Ishikawa (cell line): ENCODE measurements around the gene MND1.

Experiments used
- CEBPB ChIP-seq: IDR thresholded peaks from 2 replicates; pipeline ENCODE4 v1.6.1; 2012
- CREB1 ChIP-seq: IDR thresholded peaks from 2 replicates; pipeline ENCODE4 v1.6.1; 2012; ENCODE audit warnings: low read depth
- EGR1 ChIP-seq: IDR thresholded peaks from 2 replicates; pipeline ENCODE4 v1.6.1; 2012
- EP300 ChIP-seq: IDR thresholded peaks from 2 replicates; pipeline ENCODE4 v1.6.1; 2012; ENCODE audit warnings: borderline replicate concordance
- FOXM1 ChIP-seq: IDR thresholded peaks from 2 replicates; pipeline ENCODE4 v1.6.1; 2012; ENCODE audit warnings: low read depth, borderline replicate concordance
- MAX ChIP-seq: IDR thresholded peaks from 2 replicates; pipeline ENCODE4 v1.6.1; 2012
- NFIC ChIP-seq: IDR thresholded peaks from 2 replicates; pipeline ENCODE4 v1.6.1; 2012
- RAD21 ChIP-seq: IDR thresholded peaks from 2 replicates; pipeline ENCODE4 v1.6.1; 2012; ENCODE audit warnings: low read depth
- REST ChIP-seq: IDR thresholded peaks from 2 replicates; pipeline ENCODE4 v1.6.1; 2012; ENCODE audit warnings: low read depth, mild to moderate bottlenecking
- TAF1 ChIP-seq: IDR thresholded peaks from 2 replicates; pipeline ENCODE4 v1.6.1; 2012; ENCODE audit warnings: low read depth, mild to moderate bottlenecking
- TCF12 ChIP-seq: IDR thresholded peaks from 2 replicates; pipeline ENCODE4 v1.6.1; 2012; ENCODE audit warnings: low read depth
- TEAD4 ChIP-seq: IDR thresholded peaks from 2 replicates; pipeline ENCODE4 v1.6.1; 2012
- USF1 ChIP-seq: IDR thresholded peaks from 2 replicates; pipeline ENCODE4 v1.6.1; 2012
- YY1 ChIP-seq: IDR thresholded peaks from 2 replicates; pipeline ENCODE4 v1.6.1; 2012; ENCODE audit warnings: low read depth
- ZBTB7A ChIP-seq: IDR thresholded peaks from 2 replicates; pipeline ENCODE4 v1.6.1; 2012; ENCODE audit warnings: low read depth

The MND1 gene

GRCh38 chr4:153419673-153420278 lies 75.3 kb downstream of the MND1 start:
- no peak for TF ChIP-seq FOXM1
- no peak for TF ChIP-seq TCF12
- TF ChIP-seq EP300: no peak
- TF ChIP-seq MAX: no peak
- TF ChIP-seq NFIC: no peak
- TF ChIP-seq REST: no peak

- TF ChIP-seq TCF12: no peak
Observed at GRCh38 chr4:153420361-153420760, 75.9 kb downstream of the MND1 start.

- no peak for TF ChIP-seq MAX
- TF ChIP-seq CEBPB: no peak
- TF ChIP-seq EGR1: no peak
- TF ChIP-seq TAF1: no peak
- no peak for TF ChIP-seq ZBTB7A
- TF ChIP-seq FOXM1: no peak
- TF ChIP-seq NFIC: no peak
- TF ChIP-seq YY1: no peak
- no peak for TF ChIP-seq EP300
- no peak for TF ChIP-seq TEAD4
- TF ChIP-seq USF1: no peak
- no peak for TF ChIP-seq RAD21
- no peak for TF ChIP-seq CREB1
- TF ChIP-seq TCF12: no peak
- no peak for TF ChIP-seq REST
Observed at GRCh38 chr4:153421941-153422340, 77.5 kb downstream of the MND1 start.

GRCh38 chr4:153426207-153426885 lies 81.9 kb downstream of the MND1 start:
- TF ChIP-seq NFIC (no peak), TCF12 (no peak), EGR1 (no peak), REST (no peak), FOXM1 (no peak), TEAD4 (no peak), CREB1 (no peak), EP300 (no peak), YY1 (no peak), TAF1 (no peak), USF1 (no peak)

GRCh38 chr4:153427363-153428071 lies 83.0 kb downstream of the MND1 start:
- TF ChIP-seq FOXM1 (no peak), EGR1 (no peak), TAF1 (no peak), REST (no peak), ZBTB7A (no peak), TCF12 (no peak), TEAD4 (0 out of 2 replicates have a peak, but pooled peaks have one; percentile 37), NFIC (peak; percentile 57), CREB1 (no peak), RAD21 (no peak), YY1 (no peak), CEBPB (no peak), MAX (no peak)
